Activated CD4-positive, alpha-beta T cell treated with anti-CD3 and anti-CD28 coated beads, Interleukin-2, Interleukin-4, amounts not matched to agents 100 ng/mL and 50 ng/mL, durations not matched to agents 16 hours and 8 hours (primary cell): ENCODE results near the gene CCDC38.
A peak's percentile ranks its signal among the peaks of the same experiment; 100 is the strongest.
"Not testable (repeated sequence)": the region's sequence is repeated elsewhere in the genome, so short reads cannot be mapped to it uniquely, and the experiment has no call there.

Experiments used
- DNase-seq: peaks from one replicate; pipeline ENCODE4 v3.0.0-alpha.2; 2020; ENCODE audit warnings: low spot score

Gene CCDC38

GRCh38 chr12:95882080-95882479, 60.3 kb downstream of the CCDC38 start:
- DNase-seq: no peak

- no peak for DNase-seq
Observed at GRCh38 chr12:95881331-95881955, 61.0 kb downstream of the CCDC38 start.

GRCh38 chr12:95880895-95881294, 61.5 kb downstream of the CCDC38 start:
- no peak for DNase-seq

DNA sequence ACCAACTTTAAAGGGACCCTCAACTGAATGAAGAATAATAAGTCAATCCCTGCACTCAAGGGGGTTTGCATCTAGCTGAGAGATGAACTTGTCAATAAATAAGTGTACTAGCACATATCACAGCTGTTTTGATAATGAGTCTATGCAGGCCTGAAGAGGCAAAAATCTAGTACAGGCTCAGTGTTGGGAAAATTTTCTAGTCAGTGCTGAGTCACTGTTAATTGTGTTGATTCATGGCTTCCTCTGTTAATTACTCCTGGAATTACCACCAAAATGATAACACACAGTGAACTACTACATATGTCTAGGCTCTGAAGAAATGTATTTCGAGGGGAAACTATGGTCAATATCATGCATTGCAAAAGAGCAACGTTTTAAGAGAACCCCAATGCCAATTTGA, 64.8 kb downstream of the CCDC38 start:
- no peak for DNase-seq

DNA sequence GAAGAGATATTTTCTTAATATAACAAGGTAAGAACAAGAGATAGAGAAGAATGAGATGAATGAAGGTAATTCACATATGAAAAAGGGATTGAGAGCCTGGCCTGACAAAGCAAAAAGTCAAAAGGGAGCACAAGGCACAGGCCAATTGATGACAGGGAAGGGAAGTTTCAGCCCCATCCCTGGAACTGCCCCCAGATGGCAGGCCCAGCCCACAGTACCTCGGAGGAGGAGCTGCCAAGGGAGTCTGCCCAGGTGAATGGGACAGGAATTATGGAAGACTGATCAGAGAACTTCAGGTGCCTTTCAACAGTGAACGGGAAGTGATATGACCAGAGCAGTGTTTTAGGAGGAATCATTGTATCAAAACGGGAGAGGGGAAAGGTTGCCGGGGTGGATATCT, 68.0 kb downstream of the CCDC38 start:
- DNase-seq: no peak

DNA sequence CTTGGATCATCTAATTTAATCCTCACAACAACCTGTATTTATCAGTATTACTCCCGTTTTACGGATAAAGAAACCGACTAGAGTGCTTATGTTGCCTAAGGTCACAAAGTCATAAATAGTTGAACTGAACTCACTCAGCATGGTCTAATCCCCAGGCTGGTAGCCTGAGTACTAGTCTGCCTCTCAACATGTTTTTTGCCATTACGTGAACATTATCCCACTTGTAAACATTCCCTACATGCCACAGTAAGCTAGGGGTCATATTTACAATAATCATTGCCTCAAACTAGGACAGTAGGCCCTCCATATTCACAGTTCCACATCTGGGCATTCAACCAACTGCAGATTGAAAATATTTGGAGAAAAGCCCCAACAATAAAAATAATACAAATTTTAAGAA, 71.5 kb downstream of the CCDC38 start:
- DNase-seq: no peak

DNA sequence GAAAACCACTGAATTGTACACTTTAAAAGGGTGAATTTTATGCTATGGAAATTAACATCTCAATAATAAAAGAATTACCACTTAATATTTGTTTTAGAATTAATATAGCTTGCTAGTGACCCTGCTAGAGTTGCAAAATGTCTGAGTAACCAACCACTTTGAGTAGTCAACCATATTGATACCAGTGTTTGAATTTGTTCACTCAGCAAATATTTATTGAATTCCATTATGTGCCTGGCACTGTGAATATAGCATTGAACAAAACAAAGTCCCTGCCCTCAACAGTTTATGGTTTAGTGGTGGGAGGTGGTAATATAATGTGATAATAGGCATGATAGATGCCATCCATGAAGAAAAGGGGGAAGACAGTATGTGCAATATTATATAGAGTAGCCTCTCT, 79.1 kb downstream of the CCDC38 start:
- no peak for DNase-seq

- no peak for DNase-seq
Observed at GRCh38 chr12:95862038-95862437, 80.4 kb downstream of the CCDC38 start.

DNA sequence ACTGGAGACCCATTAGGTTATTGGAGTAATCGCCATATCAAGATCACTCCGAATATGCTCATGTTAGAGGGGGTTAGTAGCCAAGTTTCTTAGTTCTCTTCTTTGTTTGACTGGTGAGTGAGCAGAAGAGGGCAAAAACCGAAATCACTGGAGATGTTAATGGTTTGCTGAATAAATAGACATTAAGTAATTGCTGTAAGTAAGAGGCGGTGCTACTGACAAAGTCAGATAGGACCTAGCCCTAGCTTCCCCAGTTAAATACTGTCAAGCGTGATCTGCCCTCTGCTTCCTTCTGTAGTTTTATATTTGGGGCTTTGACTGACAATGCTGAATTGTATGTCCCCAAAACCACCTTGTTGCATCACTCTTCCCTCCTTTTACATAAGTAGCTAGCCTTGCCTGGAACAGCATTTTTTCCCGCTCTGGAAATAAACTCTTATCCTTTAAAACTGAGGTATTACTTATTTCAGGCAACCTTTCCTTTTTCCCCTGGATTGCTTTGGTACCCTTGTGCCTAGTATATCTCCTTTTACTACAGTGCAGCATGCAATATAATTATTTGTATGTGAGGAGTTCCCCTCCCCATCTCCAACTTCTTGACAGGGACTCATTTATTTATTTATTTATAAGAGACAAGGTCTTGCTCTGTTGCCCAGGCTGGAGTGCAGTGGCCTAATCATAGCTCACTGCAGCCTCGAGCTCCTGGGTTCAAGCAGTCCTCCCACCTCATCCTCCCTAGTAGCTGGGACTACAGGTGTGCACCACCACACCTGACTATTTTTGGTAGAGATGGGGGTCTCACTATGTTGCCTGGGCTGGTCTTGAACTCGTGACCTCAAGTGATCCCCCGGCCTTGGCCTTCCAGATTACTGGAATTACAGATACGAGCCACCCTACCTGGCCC, 82.2 kb downstream of the CCDC38 start:
- DNase-seq: no peak

- peak; percentile 42 for DNase-seq
Observed at GRCh38 chr12:95859344-95859816, 83.0 kb downstream of the CCDC38 start.

- peak; percentile 97 for DNase-seq
Observed at GRCh38 chr12:95858451-95859343, 83.7 kb downstream of the CCDC38 start, which contains the start of gene SNRPF. Gene SNRPF, plus strand, starts transcription at chr12:95858952. Its CDS starts 122 bp downstream, at chr12:95859074.

- DNase-seq: no peak
Observed at GRCh38 chr12:95857799-95858198, 84.6 kb downstream of the CCDC38 start.

- DNase-seq: no peak
Observed at GRCh38 chr12:95857156-95857555, 85.3 kb downstream of the CCDC38 start.

DNA sequence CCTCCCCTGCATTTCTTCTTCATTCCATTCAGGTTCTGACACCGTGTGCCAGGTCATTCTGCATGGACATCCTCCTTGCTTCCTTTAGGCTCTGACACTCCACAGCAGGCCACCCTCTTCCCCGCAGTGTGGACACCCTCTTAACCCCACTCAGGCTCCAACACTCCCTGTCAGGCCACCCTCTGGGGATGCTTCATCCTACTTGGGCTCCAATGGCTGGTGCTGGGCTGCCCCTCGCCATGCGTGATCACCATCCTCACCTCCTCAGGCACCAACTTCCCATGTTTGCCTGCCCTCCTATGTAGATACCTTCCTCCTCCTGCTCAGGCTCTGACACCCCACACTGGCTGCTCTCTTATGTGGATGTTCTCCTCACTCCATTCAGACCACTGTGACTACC, 90.3 kb downstream of the CCDC38 start:
- DNase-seq: no peak

DNA sequence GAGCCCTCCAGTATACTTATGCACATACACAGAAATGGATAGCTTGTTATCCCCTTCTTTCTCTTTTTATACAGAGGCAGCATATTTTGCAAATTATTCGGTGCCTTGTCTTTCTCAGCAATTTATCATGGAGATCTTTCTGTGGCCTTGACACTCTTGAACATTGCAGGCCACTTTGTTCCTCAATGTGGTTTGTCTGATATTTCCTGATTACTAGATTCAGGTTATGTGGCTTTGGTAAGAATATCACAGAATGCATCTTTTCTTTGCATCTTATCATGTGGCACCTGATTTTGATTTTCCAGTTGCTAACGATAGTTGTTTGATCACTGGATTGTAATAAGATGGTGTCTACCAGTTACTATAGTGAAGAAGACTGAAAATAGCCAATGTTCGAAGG, 90.8 kb downstream of the CCDC38 start:
- DNase-seq: no peak

GRCh38 chr12:95848575-95849388, 93.6 kb downstream of the CCDC38 start:
- no peak for DNase-seq

GRCh38 chr12:95842426-95842825, 100.0 kb downstream of the CCDC38 start:
- DNase-seq: not testable (repeated sequence)

DNA sequence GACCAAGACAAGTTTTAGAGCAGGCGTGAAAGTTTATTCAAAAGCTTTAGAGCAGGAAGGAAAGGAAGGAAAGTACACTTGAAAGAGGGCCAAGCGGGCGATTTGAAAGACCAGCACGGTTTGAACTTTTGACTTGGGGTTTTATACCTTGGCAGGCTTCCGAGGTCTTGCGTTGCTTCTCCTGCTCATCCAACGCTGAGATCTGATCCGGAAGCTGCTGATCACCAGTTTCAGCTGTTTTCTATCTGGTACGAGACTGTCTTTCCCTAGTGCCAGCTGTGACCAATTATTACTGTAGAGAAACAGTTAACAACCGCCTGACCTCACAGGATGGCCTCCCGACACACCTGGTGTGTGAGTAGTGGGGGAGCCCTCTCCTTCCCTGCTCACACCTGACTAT, 104.3 kb downstream of the CCDC38 start:
- DNase-seq: no peak

DNA sequence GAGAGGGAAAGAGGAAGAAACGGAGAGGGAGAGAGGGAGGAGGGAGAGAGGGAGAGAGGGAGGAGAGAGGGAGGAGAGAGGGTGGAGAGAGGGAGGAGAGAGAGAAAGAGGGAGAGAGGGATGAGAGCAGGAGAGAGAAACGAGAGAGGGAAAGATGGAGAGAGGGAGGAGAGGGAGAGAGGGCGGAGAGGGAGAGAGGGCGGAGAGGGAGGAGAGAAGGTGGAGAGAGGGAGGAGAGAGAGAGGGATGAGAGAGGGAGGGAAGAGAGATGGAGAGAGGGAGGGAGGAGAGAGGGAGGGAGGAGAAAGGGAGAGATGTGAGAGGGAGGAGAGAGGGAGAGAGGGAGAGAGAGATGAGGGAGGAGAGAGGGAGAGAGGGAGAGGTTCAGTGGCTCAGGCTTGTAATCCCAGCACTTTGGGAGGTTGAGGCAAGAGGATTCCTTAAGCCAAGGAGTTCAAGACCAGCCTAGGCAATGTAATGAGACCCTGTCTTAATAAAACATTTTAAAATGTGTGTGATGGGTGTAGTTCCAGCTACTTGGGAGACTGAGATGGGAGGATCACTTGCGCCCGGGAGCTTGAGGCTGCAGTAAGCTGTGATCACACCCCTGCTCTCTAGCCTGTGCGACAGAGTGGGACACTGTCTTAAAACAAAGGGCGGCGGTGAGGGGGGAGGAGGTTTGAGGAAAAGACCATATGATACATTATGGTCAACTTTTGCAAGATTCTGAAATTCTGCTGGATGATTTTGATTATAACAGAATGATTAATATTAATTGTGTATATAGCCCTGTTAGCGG, 105.0 kb downstream of the CCDC38 start:
- DNase-seq: no peak

- DNase-seq: no peak
Observed at GRCh38 chr12:95836630-95837239, 105.7 kb downstream of the CCDC38 start.
